Neural cell (in vitro differentiated cells): ENCODE results near the gene TOX2. TPM values are rescaled to one million over a fixed set of nuclear protein-coding genes. Genes with fewer than 3 reads are reported as not detected.

Experiments used
- H2AFZ ChIP-seq: fragments of 200-600, 300-800 bp; sonication (generic), shearing (Covaris generic); 2 replicates; pipeline ENCODE4 v1.6.0; 2014; ENCODE audit warnings: low read depth, mild to moderate bottlenecking, antibody characterized with exemption, low read length, moderate library complexity
- H3F3A ChIP-seq: fragments of 200-600 bp; shearing (Covaris generic); 2 replicates; pipeline ENCODE4 v1.6.1; 2016; ENCODE audit warnings: mild to moderate bottlenecking, moderate library complexity, mixed read lengths, antibody characterized with exemption, low read length; ENCODE audit not compliant: insufficient read depth, poor library complexity, severe bottlenecking
- H3K27ac ChIP-seq: fragments of 200-600, 300-800 bp; sonication (generic), shearing (Covaris generic); 2 replicates; pipeline ENCODE4 v1.5.1; 2014; ENCODE audit warnings: mild to moderate bottlenecking, low read length, moderate library complexity
- H3K27me3 ChIP-seq: fragments of 300-800, 200-600 bp; sonication (generic), shearing (Covaris generic); 2 replicates; pipeline ENCODE4 v1.6.0; 2014; ENCODE audit warnings: mild to moderate bottlenecking, low read depth, low read length, moderate library complexity; ENCODE audit not compliant: insufficient read depth
- H3K36me3 ChIP-seq: fragments of 300-800, 200-600 bp; sonication (generic), shearing (Covaris generic); 2 replicates; pipeline ENCODE4 v1.5.1; 2014; ENCODE audit warnings: mild to moderate bottlenecking, antibody characterized with exemption, low read length, moderate library complexity; ENCODE audit not compliant: insufficient read depth
- H3K4me2 ChIP-seq: fragments of 300-800, 200-600 bp; sonication (generic), shearing (Covaris generic); 2 replicates; pipeline ENCODE4 v1.6.0; 2014; ENCODE audit warnings: mild to moderate bottlenecking, low read length
- H3K4me3 ChIP-seq: fragments of 300-800, 200-600 bp; sonication (generic), shearing (Covaris generic); 2 replicates; pipeline ENCODE4 v1.5.1; 2014; ENCODE audit warnings: mild to moderate bottlenecking, low read length, moderate library complexity
- H3K79me2 ChIP-seq: fragments of 200-600 bp; shearing (Covaris generic); replicated peaks from 2 replicates; pipeline ENCODE4 v1.6.0; 2014; ENCODE audit warnings: mild to moderate bottlenecking, low read length, moderate library complexity; ENCODE audit not compliant: insufficient read depth
- H3K9ac ChIP-seq: fragments of 300-800, 200-600 bp; sonication (generic), shearing (Covaris generic); 2 replicates; pipeline ENCODE4 v1.6.1; 2016; ENCODE audit warnings: mild to moderate bottlenecking, low read length, mixed read lengths
- H3K9me2 ChIP-seq: fragments of 200-600 bp; shearing (Covaris generic); 2 replicates; pipeline ENCODE4 v1.6.1; 2016; ENCODE audit warnings: mild to moderate bottlenecking, low read length, mixed read lengths; ENCODE audit not compliant: insufficient read depth
- H3K9me3 ChIP-seq: fragments of 200-600, 300-800 bp; sonication (generic), shearing (Covaris generic); 2 replicates; pipeline ENCODE4 v1.6.1; 2016; ENCODE audit warnings: mild to moderate bottlenecking, mixed run types, low read length, moderate library complexity, mixed read lengths
- H4K20me1 ChIP-seq: fragments of 200-600 bp; shearing (Covaris generic); 2 replicates; pipeline ENCODE4 v1.6.1; 2016; ENCODE audit warnings: mild to moderate bottlenecking, mixed run types; ENCODE audit not compliant: insufficient read depth
- CTCF ChIP-seq: fragments of 450-650 bp; IDR thresholded peaks from 2 replicates; pipeline ENCODE4 v1.5.1; 2014; ENCODE audit warnings: antibody characterized with exemption, mild to moderate bottlenecking, moderate library complexity; ENCODE audit not compliant: poor library complexity, severe bottlenecking
- EP300 ChIP-seq: fragments of 450-650 bp; conservative IDR thresholded peaks from 2 replicates; pipeline ENCODE4 v1.6.1; 2014; ENCODE audit warnings: antibody characterized with exemption, mild to moderate bottlenecking, moderate library complexity; ENCODE audit not compliant: poor library complexity, severe bottlenecking
- EZH2 ChIP-seq: fragments of 200-600, 300-800 bp; shearing (Covaris generic), sonication (generic); IDR thresholded peaks from 2 replicates; pipeline ENCODE4 v1.6.1; 2014; ENCODE audit warnings: antibody characterized with exemption, low read length, borderline replicate concordance, mild to moderate bottlenecking; ENCODE audit not compliant: insufficient read depth, poor library complexity, severe bottlenecking
- REST ChIP-seq: IDR thresholded peaks from 2 replicates; pipeline ENCODE4 v1.6.1; 2012; ENCODE audit warnings: borderline replicate concordance
- SMC3 ChIP-seq: fragments of 450-650 bp; conservative IDR thresholded peaks from 2 replicates; pipeline ENCODE4 v1.6.1; 2014; ENCODE audit warnings: antibody characterized with exemption, mild to moderate bottlenecking, moderate library complexity; ENCODE audit not compliant: poor library complexity
- TAF1 ChIP-seq: IDR thresholded peaks from 2 replicates; pipeline ENCODE4 v1.6.1; 2012; ENCODE audit warnings: low read depth
- polyA plus RNA-seq: library from polyadenylated mRNA; depleted of rRNA; stranded (reverse); fragments of >200 nt; gene quantifications from 2 replicates; pipeline ENCODE4 v1.2.3, GENCODE V29; 2014

The TOX2 gene
- polyA plus RNA-seq, 1 donor from 2014 or later: 0.89 TPM

GRCh38 chr20:43982016-43982415 lies 67.4 kb downstream of the TOX2 start:
- TF ChIP-seq REST (no peak), EZH2 (no peak), TAF1 (no peak), CTCF (no peak), EP300 (no peak)
- H3K4me2 ChIP-seq: no peak overlapping the region

GRCh38 chr20:43982886-43983285 lies 68.2 kb downstream of the TOX2 start:
- H3K4me3 ChIP-seq: no peak overlapping the region
- no peaks in the 10 kb centered on the region for H4K20me1 ChIP-seq

More at GRCh38 chr20:43982016-43982415, 67.4 kb downstream of the TOX2 start:
- no peaks in the 10 kb centered on the region for H3K27me3 ChIP-seq
- H3K27ac ChIP-seq: no peak overlapping the region
- no peak overlapping the region for H3K9ac ChIP-seq
- H3K36me3 ChIP-seq: no peaks in the 10 kb centered on the region
- H3K4me3 ChIP-seq: no peak overlapping the region
- H4K20me1 ChIP-seq: no peaks in the 10 kb centered on the region
- H2AFZ ChIP-seq: no peak overlapping the region
- H3F3A ChIP-seq: no peaks in the 10 kb centered on the region
- no peaks in the 10 kb centered on the region for H3K9me2 ChIP-seq
- no peaks in the 10 kb centered on the region for H3K9me3 ChIP-seq
- H3K79me2 ChIP-seq: no peaks in the 10 kb centered on the region

More at GRCh38 chr20:43982886-43983285, 68.2 kb downstream of the TOX2 start:
- TF ChIP-seq EZH2 (no peak), REST (no peak), SMC3 (no peak)
- Histone ChIP-seq H2AFZ (no peak overlapping the region), H3K9me2 (no peaks in the 10 kb centered on the region), H3F3A (no peaks in the 10 kb centered on the region), H3K9ac (no peak overlapping the region), H3K36me3 (no peaks in the 10 kb centered on the region), H3K27ac (no peak overlapping the region), H3K27me3 (no peaks in the 10 kb centered on the region), H3K79me2 (no peaks in the 10 kb centered on the region), H3K9me3 (no peaks in the 10 kb centered on the region), H3K4me2 (no peak overlapping the region)
